ENCODE data around the gene OPA3. TPM values are rescaled to one million over a fixed set of nuclear protein-coding genes. Genes with fewer than 3 reads are reported as not detected.

Gene OPA3
- total RNA-seq, 1 experiment from 2014 or later: 16.8 TPM

GRCh38 chr19:45524575-45525129 lies 60.0 kb downstream of the OPA3 start:
- TF ChIP-seq CTCF (IDR thresholded peaks at IDR 0.05; ENCODE audit: unreplicated experiment): no peak
- peaks cover 81% of the 10 kb centered on the region for H3K36me3 Mint-ChIP-seq (ENCODE audit: insufficient read depth, unreplicated experiment)
- no peak for DNase-seq (ENCODE audit: unreplicated experiment)
- H3K4me1 Mint-ChIP-seq (ENCODE audit: insufficient read depth, unreplicated experiment): peaks cover 13% of the 10 kb centered on the region
- H3K27ac Mint-ChIP-seq (ENCODE audit: low read depth, unreplicated experiment): no peak overlapping the region
- H3K9me3 Mint-ChIP-seq (ENCODE audit: unreplicated experiment): no peaks in the 10 kb centered on the region
- ChIA-PET POLR2A (interaction anchor here (0.6 to 2.3 kb wide), 5 partner anchors 19 to 117 kb away, joined by 3 to 8 read pairs (median 4); no protein-coding TSS in a partner anchor), CTCF (interaction anchor here (0.6 to 1.4 kb wide), 12 partner anchors 13 to 119 kb away, joined by 3 to 7 read pairs (median 4); partner anchors contain the start of gene VASP)
- H3K27me3 Mint-ChIP-seq (ENCODE audit: insufficient read depth, unreplicated experiment): no peaks in the 10 kb centered on the region
- intact Hi-C loops (cut with micrococcal nuclease): no loop called here
- BruUV-seq (replicated peaks): no TSS peak
- H3K4me3 Mint-ChIP-seq (ENCODE audit: unreplicated experiment): no peak overlapping the region

- CTCF ChIA-PET: interaction anchor here (0.7 to 1.4 kb wide), 6 partner anchors 14 to 118 kb away, joined by 3 to 7 read pairs (median 4); partner anchors contain the start of gene VASP
- no peak overlapping the region for H3K4me3 Mint-ChIP-seq (ENCODE audit: unreplicated experiment)
- TF ChIP-seq CTCF (IDR thresholded peaks at IDR 0.05; ENCODE audit: unreplicated experiment): peak; percentile 82
- peak; percentile 87 for DNase-seq (ENCODE audit: unreplicated experiment)
- H3K9me3 Mint-ChIP-seq (ENCODE audit: unreplicated experiment): no peaks in the 10 kb centered on the region
- BruUV-seq (replicated peaks): no TSS peak
- H3K27ac Mint-ChIP-seq (ENCODE audit: low read depth, unreplicated experiment): peak overlapping the region; percentile 69
- peaks cover 13% of the 10 kb centered on the region for H3K4me1 Mint-ChIP-seq (ENCODE audit: insufficient read depth, unreplicated experiment)
- POLR2A ChIA-PET: interaction anchor here (1.0 to 1.6 kb wide), 2 partner anchors 60 to 118 kb away, joined by 4 to 8 read pairs; no protein-coding TSS in a partner anchor
- no peaks in the 10 kb centered on the region for H3K27me3 Mint-ChIP-seq (ENCODE audit: insufficient read depth, unreplicated experiment)
- intact Hi-C loops (cut with micrococcal nuclease): loop anchor here (1.0 kb wide), 4 partner anchors 16 to 120 kb away; partner anchors contain the start of gene VASP
- H3K36me3 Mint-ChIP-seq (ENCODE audit: insufficient read depth, unreplicated experiment): peaks cover 90% of the 10 kb centered on the region
These were observed 60.9 kb downstream of the OPA3 start for GRCh38 chr19:45523642-45524256.

- CTCF ChIA-PET: interaction anchor here (0.6 to 1.7 kb wide), 6 partner anchors 38 to 122 kb away, joined by 3 to 6 read pairs (median 4); no protein-coding TSS in a partner anchor
- no peaks in the 10 kb centered on the region for H3K9me3 Mint-ChIP-seq (ENCODE audit: unreplicated experiment)
- intact Hi-C loops (cut with micrococcal nuclease): no loop called here
- DNase-seq (ENCODE audit: unreplicated experiment): no peak
- POLR2A ChIA-PET: no interaction called here
- BruUV-seq (replicated peaks): no TSS peak
- H3K36me3 Mint-ChIP-seq (ENCODE audit: insufficient read depth, unreplicated experiment): peaks cover 90% of the 10 kb centered on the region
- no peak overlapping the region for H3K4me3 Mint-ChIP-seq (ENCODE audit: unreplicated experiment)
- no peaks in the 10 kb centered on the region for H3K27me3 Mint-ChIP-seq (ENCODE audit: insufficient read depth, unreplicated experiment)
- TF ChIP-seq CTCF (IDR thresholded peaks at IDR 0.05; ENCODE audit: unreplicated experiment): no peak
- H3K4me1 Mint-ChIP-seq (ENCODE audit: insufficient read depth, unreplicated experiment): peaks cover 3% of the 10 kb centered on the region
- H3K27ac Mint-ChIP-seq (ENCODE audit: low read depth, unreplicated experiment): no peak overlapping the region
These were observed 62.3 kb downstream of the OPA3 start for GRCh38 chr19:45522010-45522941.
